ENCODE measurements around the gene STS.

Gene STS

DNA sequence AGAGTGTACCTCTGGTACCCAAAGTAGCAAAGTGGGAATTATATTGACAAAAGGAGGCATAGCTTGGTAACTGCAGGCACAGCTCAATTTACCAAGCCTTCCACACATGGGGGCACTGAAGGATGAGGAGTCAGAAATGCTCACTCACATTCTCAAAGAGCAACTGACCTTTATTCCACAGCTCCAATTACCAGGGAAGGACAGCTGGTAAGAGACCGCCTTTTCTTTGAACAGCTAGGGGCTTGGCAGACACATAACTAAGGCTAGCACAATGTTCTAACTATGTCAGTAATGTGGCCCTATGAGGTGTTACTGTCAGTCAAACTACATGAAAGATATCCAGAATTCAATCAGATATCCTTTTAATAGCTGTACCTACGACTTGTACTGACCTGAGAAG is 20.5 kb upstream of the STS start:
- H3K9me2 ChIP-seq (replicated peaks; ENCODE audit: control insufficient read depth, low read length), result no peaks in the 10 kb centered on the region
- peaks cover 96% of the 10 kb centered on the region for H3K79me2 ChIP-seq (ENCODE audit: control insufficient read depth, low read length)
- TF ChIP-seq EZH2phosphoT487 (IDR thresholded peaks at IDR 0.05; ENCODE audit: borderline replicate concordance, low read length), result no peak
- TF ChIP-seq, protein P1, sequence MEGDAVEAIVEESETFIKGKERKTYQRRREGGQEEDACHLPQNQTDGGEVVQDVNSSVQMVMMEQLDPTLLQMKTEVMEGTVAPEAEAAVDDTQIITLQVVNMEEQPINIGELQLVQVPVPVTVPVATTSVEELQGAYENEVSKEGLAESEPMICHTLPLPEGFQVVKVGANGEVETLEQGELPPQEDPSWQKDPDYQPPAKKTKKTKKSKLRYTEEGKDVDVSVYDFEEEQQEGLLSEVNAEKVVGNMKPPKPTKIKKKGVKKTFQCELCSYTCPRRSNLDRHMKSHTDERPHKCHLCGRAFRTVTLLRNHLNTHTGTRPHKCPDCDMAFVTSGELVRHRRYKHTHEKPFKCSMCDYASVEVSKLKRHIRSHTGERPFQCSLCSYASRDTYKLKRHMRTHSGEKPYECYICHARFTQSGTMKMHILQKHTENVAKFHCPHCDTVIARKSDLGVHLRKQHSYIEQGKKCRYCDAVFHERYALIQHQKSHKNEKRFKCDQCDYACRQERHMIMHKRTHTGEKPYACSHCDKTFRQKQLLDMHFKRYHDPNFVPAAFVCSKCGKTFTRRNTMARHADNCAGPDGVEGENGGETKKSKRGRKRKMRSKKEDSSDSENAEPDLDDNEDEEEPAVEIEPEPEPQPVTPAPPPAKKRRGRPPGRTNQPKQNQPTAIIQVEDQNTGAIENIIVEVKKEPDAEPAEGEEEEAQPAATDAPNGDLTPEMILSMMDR (IDR thresholded peaks at IDR 0.05; ENCODE audit: low read depth, low read length, poor library complexity, severe bottlenecking), result no peak
- H3K9me3 ChIP-seq (ENCODE audit: control insufficient read depth, insufficient read depth, low read length), result no peaks in the 10 kb centered on the region; the same call in 1 of the 2 replicates
- no peak overlapping the region for H3K4me2 ChIP-seq (ENCODE audit: low read length)
- no peaks in the 10 kb centered on the region for H4K20me1 ChIP-seq (ENCODE audit: control insufficient read depth, insufficient read depth, low read depth, low read length)
- H3K4me1 ChIP-seq (ENCODE audit: control insufficient read depth, low read length), result peaks cover 31% of the 10 kb centered on the region
- H3K4me3 ChIP-seq (ENCODE audit: low read length), result no peak overlapping the region
- H3F3A ChIP-seq (ENCODE audit: control insufficient read depth, insufficient read depth), result no peaks in the 10 kb centered on the region
- peaks cover 41% of the 10 kb centered on the region for H3K36me3 ChIP-seq (ENCODE audit: control insufficient read depth, low read length)
- no peak overlapping the region for H3K27ac ChIP-seq (ENCODE audit: low read depth, low read length)
- H3K27me3 ChIP-seq (ENCODE audit: control insufficient read depth, low read length), result no peaks in the 10 kb centered on the region

DNA sequence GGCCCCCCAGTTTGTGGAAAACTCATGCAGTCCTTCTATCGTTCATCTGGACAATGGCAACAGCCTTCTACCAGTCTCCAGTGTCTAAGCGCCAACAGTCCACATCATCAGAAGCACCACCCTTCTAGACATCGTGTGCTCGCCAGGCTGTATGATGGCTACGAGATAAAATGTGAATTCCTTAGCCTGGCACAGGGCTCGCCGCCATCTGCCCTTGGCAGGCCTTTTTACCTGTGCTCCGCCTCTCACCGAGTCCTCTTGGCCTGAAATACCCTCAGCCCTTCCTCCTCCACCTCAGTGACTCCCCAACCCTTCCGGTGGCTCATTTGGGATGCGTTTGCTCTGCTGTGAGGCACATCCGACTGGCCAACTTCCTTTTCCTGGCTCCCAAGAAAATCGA is 15.9 kb upstream of the STS start:
- H3K27ac ChIP-seq (ENCODE audit: low read depth, low read length), result no peak overlapping the region
- H3F3A ChIP-seq (ENCODE audit: control insufficient read depth, insufficient read depth), result no peaks in the 10 kb centered on the region
- H4K20me1 ChIP-seq (ENCODE audit: control insufficient read depth, insufficient read depth, low read depth, low read length), result no peaks in the 10 kb centered on the region
- no peaks in the 10 kb centered on the region; the same call in 1 of the 2 replicates for H3K9me3 ChIP-seq (ENCODE audit: control insufficient read depth, insufficient read depth, low read length)
- H3K79me2 ChIP-seq (ENCODE audit: control insufficient read depth, low read length), result peaks cover 99% of the 10 kb centered on the region
- peaks cover 27% of the 10 kb centered on the region for H3K36me3 ChIP-seq (ENCODE audit: control insufficient read depth, low read length)
- H3K4me3 ChIP-seq (ENCODE audit: low read length), result no peak overlapping the region
- no peaks in the 10 kb centered on the region for H3K9me2 ChIP-seq (replicated peaks; ENCODE audit: control insufficient read depth, low read length)
- TF ChIP-seq EZH2phosphoT487 (IDR thresholded peaks at IDR 0.05; ENCODE audit: borderline replicate concordance, low read length), result no peak
- TF ChIP-seq, protein P1 (IDR thresholded peaks at IDR 0.05; ENCODE audit: low read depth, low read length, poor library complexity, severe bottlenecking), result no peak
- no peak overlapping the region for H3K4me2 ChIP-seq (ENCODE audit: low read length)
- no peaks in the 10 kb centered on the region for H3K27me3 ChIP-seq (ENCODE audit: control insufficient read depth, low read length)
- peaks cover 44% of the 10 kb centered on the region for H3K4me1 ChIP-seq (ENCODE audit: control insufficient read depth, low read length)

DNA sequence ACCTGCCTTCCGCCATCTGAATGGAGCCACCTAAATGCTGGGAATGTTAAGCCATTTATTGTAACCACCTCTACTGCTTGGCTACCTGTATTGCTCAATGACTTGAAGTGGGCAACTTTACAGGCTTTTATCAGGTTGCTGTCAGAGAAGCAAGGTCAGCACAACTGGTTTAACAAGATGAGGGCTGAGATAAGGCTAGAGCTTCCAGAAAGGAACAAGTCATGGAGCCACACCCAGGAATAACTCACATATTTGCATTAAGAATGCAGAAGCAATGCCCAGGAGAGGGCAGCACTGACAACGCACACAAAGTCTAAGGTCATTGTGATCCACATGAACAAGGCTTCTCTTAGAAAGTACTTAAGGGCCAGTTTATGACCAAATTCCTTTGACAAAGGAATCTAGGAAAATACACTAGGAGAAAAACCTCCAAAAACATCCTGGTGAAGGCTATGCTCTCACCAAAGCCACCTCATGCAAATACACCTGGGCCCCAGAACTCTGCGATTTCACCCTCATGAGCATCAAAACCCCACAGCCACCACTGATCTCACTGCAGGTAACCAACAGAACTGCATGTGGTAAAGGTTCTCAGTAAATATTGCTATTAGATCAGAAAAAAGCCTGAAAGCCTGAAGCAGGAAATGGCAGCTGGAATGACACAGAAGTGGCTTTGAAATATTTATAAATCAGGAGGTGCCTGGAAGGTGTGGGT is 15.0 kb upstream of the STS start:
- Histone ChIP-seq H3K9me3 (ENCODE audit: control insufficient read depth, insufficient read depth, low read length) (no peaks in the 10 kb centered on the region), H3K27ac (ENCODE audit: low read depth, low read length) (peak overlapping the region; percentile 32; the same call in 1 of the 2 replicates), H3K9me2 (replicated peaks; ENCODE audit: control insufficient read depth, low read length) (no peaks in the 10 kb centered on the region), H4K20me1 (ENCODE audit: control insufficient read depth, insufficient read depth, low read depth, low read length) (no peaks in the 10 kb centered on the region), H3K36me3 (ENCODE audit: control insufficient read depth, low read length) (peaks cover 22% of the 10 kb centered on the region), H3K4me1 (ENCODE audit: control insufficient read depth, low read length) (peaks cover 44% of the 10 kb centered on the region), H3K4me2 (ENCODE audit: low read length) (peak overlapping the region; percentile 34), H3K79me2 (ENCODE audit: control insufficient read depth, low read length) (peaks cover 96% of the 10 kb centered on the region), H3K4me3 (ENCODE audit: low read length) (no peak overlapping the region), H3F3A (ENCODE audit: control insufficient read depth, insufficient read depth) (no peaks in the 10 kb centered on the region), H3K27me3 (ENCODE audit: control insufficient read depth, low read length) (no peaks in the 10 kb centered on the region)
- no peak for TF ChIP-seq EZH2phosphoT487 (IDR thresholded peaks at IDR 0.05; ENCODE audit: borderline replicate concordance, low read length)
- TF ChIP-seq, protein P1 (IDR thresholded peaks at IDR 0.05; ENCODE audit: low read depth, low read length, poor library complexity, severe bottlenecking), result peak; percentile 68

All from DOHH2 (cell line).